H9 (cell line): Measurements from ENCODE around the gene TGM2. TPM values are rescaled to one million over a fixed set of nuclear protein-coding genes. Genes with fewer than 3 reads are reported as not detected.

Experiments
- DNase-seq: peaks from one replicate; pipeline ENCODE4 v3.0.0-alpha.2; 2017
- H2AFZ ChIP-seq: one replicate; pipeline ENCODE4 v1.6.1; 2013; ENCODE audit warnings: mild to moderate bottlenecking, low read length, control low read depth, moderate library complexity
- H2AK5ac ChIP-seq: 2 replicates; pipeline ENCODE4 v1.6.1; 2013; ENCODE audit warnings: low read length, control low read depth, mixed read lengths; ENCODE audit not compliant: insufficient read length
- H2BK120ac ChIP-seq: one replicate; pipeline ENCODE4 v1.6.1; 2013; ENCODE audit warnings: low read depth, mild to moderate bottlenecking, low read length, control low read depth, inconsistent platforms; ENCODE audit not compliant: poor library complexity, severe bottlenecking
- H2BK12ac ChIP-seq: 2 replicates; pipeline ENCODE4 v1.6.1; 2013; ENCODE audit warnings: low read length, control low read depth, mixed read lengths, low read depth; ENCODE audit not compliant: insufficient read length
- H2BK15ac ChIP-seq: 2 replicates; pipeline ENCODE4 v1.6.1; 2013; ENCODE audit warnings: low read depth, low read length, control low read depth
- H2BK20ac ChIP-seq: one replicate; pipeline ENCODE4 v1.6.1; 2013; ENCODE audit warnings: low read depth, mild to moderate bottlenecking, low read length, control low read depth, inconsistent platforms; ENCODE audit not compliant: poor library complexity, severe bottlenecking
- H2BK5ac ChIP-seq: 2 replicates; pipeline ENCODE4 v1.6.1; 2013; ENCODE audit warnings: low read length, control low read depth, mixed read lengths; ENCODE audit not compliant: insufficient read length
- H3K14ac ChIP-seq: 2 replicates; pipeline ENCODE4 v1.6.1; 2013; ENCODE audit warnings: low read length, control low read depth; ENCODE audit not compliant: insufficient read depth
- H3K18ac ChIP-seq: 2 replicates; pipeline ENCODE4 v1.6.1; 2013; ENCODE audit warnings: low read depth, mild to moderate bottlenecking, mixed read lengths, low read length, control low read depth; ENCODE audit not compliant: insufficient read length
- H3K23ac ChIP-seq: 2 replicates; pipeline ENCODE4 v1.6.1; 2013; ENCODE audit warnings: low read length, control low read depth, mixed read lengths, low read depth; ENCODE audit not compliant: insufficient read length
- H3K23me2 ChIP-seq: 2 replicates; pipeline ENCODE4 v1.6.1; 2013; ENCODE audit warnings: low read depth, mild to moderate bottlenecking, mixed read lengths, low read length, control low read depth; ENCODE audit not compliant: insufficient read length, poor library complexity, severe bottlenecking
- H3K27ac ChIP-seq: 2 replicates; pipeline ENCODE4 v1.5.1; 2013; ENCODE audit warnings: low read length, control low read depth, mixed read lengths, low read depth; ENCODE audit not compliant: insufficient read length
- H3K27me3 ChIP-seq: 2 replicates; pipeline ENCODE4 v1.6.1; 2013; ENCODE audit warnings: low read length, control low read depth, inconsistent platforms; ENCODE audit not compliant: insufficient read depth
- H3K4ac ChIP-seq: 2 replicates; pipeline ENCODE4 v1.6.1; 2013; ENCODE audit warnings: low read depth, mild to moderate bottlenecking, control low read depth, inconsistent platforms, low read length, moderate library complexity
- H3K4me1 ChIP-seq: 2 replicates; pipeline ENCODE4 v1.6.1; 2013; ENCODE audit warnings: low read length, control low read depth, inconsistent platforms; ENCODE audit not compliant: insufficient read depth
- H3K4me2 ChIP-seq: 2 replicates; pipeline ENCODE4 v1.6.1; 2013; ENCODE audit warnings: low read length, control low read depth, mixed read lengths; ENCODE audit not compliant: insufficient read length, insufficient read depth
- H3K56ac ChIP-seq: 2 replicates; pipeline ENCODE4 v1.6.1; 2013; ENCODE audit warnings: low read depth, mild to moderate bottlenecking, mixed read lengths, low read length, control low read depth; ENCODE audit not compliant: insufficient read length
- H3K79me1 ChIP-seq: 2 replicates; pipeline ENCODE4 v1.6.1; 2013; ENCODE audit warnings: low read depth, mild to moderate bottlenecking, moderate library complexity, low read length, control low read depth, inconsistent platforms; ENCODE audit not compliant: insufficient read depth, poor library complexity, severe bottlenecking
- H3K79me2 ChIP-seq: 2 replicates; pipeline ENCODE4 v1.6.1; 2013; ENCODE audit warnings: low read length, control low read depth, inconsistent platforms; ENCODE audit not compliant: insufficient read depth
- H3K9ac ChIP-seq: 2 replicates; pipeline ENCODE4 v1.6.1; 2013; ENCODE audit warnings: low read length, control low read depth, mixed read lengths; ENCODE audit not compliant: insufficient read length; ENCODE audit errors: extremely low read depth
- H3K9me3 ChIP-seq: one replicate; pipeline ENCODE4 v1.6.1; 2013; ENCODE audit warnings: low read depth, low read length, inconsistent platforms; ENCODE audit not compliant: control insufficient read depth
- H3T11ph ChIP-seq: one replicate; pipeline ENCODE4 v1.6.1; 2013; ENCODE audit warnings: mild to moderate bottlenecking, low read length, control low read depth, inconsistent platforms
- H4K20me1 ChIP-seq: one replicate; pipeline ENCODE4 v1.6.1; 2013; ENCODE audit not compliant: control insufficient read depth, insufficient read length, insufficient read depth
- H4K5ac ChIP-seq: 2 replicates; pipeline ENCODE4 v1.6.1; 2013; ENCODE audit warnings: low read depth, mild to moderate bottlenecking, mixed read lengths, low read length, control low read depth; ENCODE audit not compliant: insufficient read length
- H4K8ac ChIP-seq: replicated peaks from 2 replicates; pipeline ENCODE4 v1.6.1; 2013; ENCODE audit warnings: low read length, control low read depth, mixed read lengths, low read depth; ENCODE audit not compliant: insufficient read length
- H4K91ac ChIP-seq: 2 replicates; pipeline ENCODE4 v1.6.1; 2013; ENCODE audit warnings: low read depth, mild to moderate bottlenecking, moderate library complexity, mixed read lengths, low read length, control low read depth; ENCODE audit not compliant: insufficient read length
- H3K27ac Mint-ChIP-seq, 3 experiments: 2 replicates in 2 of 3; 3 replicates in 1 of 3; pipeline ENCODE4 v1.8.0; 2020 to 2021; ENCODE audit warnings: mixed read lengths in 3 of 3, mild to moderate bottlenecking in 1 of 3, moderate library complexity in 1 of 3
- H3K27me3 Mint-ChIP-seq: 2 replicates; pipeline ENCODE4 v1.8.0; 2021; ENCODE audit warnings: low read depth, mild to moderate bottlenecking, moderate library complexity, mixed read lengths
- H3K36me3 Mint-ChIP-seq, 3 experiments: 2 replicates in 2 of 3; 3 replicates in 1 of 3; pipeline ENCODE4 v1.8.0; 2020 to 2021; ENCODE audit warnings: low read depth in 3 of 3, mixed read lengths in 3 of 3; ENCODE audit not compliant: insufficient read depth in 1 of 3
- H3K4me1 Mint-ChIP-seq, 2 experiments: 2 replicates each; pipeline ENCODE4 v1.8.0; 2020; ENCODE audit warnings: mixed read lengths in 2 of 2
- H3K4me3 Mint-ChIP-seq, 2 experiments: 2 replicates in 1 of 2; 3 replicates in 1 of 2; pipeline ENCODE4 v1.8.0; 2020 to 2021; ENCODE audit warnings: mild to moderate bottlenecking in 2 of 2, mixed read lengths in 2 of 2, moderate library complexity in 1 of 2
- H3K9me3 Mint-ChIP-seq, 2 experiments: 2 replicates in 1 of 2; 3 replicates in 1 of 2; pipeline ENCODE4 v1.8.0; 2020; ENCODE audit warnings: mild to moderate bottlenecking in 2 of 2, mixed read lengths in 2 of 2, moderate library complexity in 1 of 2
- WGBS: extraction: QIAGEN DNeasy Blood & Tissue Kit; methylation state at CpG from one replicate; pipeline ENCODE4 v1.1.7; 2013; ENCODE audit warnings: missing lambda C conversion rate, low lambda C conversion rate, mixed read lengths; ENCODE audit not compliant: insufficient read length; ENCODE audit errors: extremely low coverage; 5-methylcytosine and 5-hydroxymethylcytosine counted together
- total RNA-seq: library from RNA; stranded (reverse); gene quantifications from 2 replicates; pipeline ENCODE4 v1.2.1, GENCODE V29; 2021
- TF ChIP-seq, protein P1 (sequence below): fragments of 200-600 bp; sonication (generic); conservative IDR thresholded peaks from 3 replicates; pipeline ENCODE4 v1.8.0; 2021; ENCODE audit warnings: antibody characterized with exemption, mild to moderate bottlenecking

TGM2 gene
- total RNA-seq, 1 experiment from 2014 or later: 1.1 TPM

DNA sequence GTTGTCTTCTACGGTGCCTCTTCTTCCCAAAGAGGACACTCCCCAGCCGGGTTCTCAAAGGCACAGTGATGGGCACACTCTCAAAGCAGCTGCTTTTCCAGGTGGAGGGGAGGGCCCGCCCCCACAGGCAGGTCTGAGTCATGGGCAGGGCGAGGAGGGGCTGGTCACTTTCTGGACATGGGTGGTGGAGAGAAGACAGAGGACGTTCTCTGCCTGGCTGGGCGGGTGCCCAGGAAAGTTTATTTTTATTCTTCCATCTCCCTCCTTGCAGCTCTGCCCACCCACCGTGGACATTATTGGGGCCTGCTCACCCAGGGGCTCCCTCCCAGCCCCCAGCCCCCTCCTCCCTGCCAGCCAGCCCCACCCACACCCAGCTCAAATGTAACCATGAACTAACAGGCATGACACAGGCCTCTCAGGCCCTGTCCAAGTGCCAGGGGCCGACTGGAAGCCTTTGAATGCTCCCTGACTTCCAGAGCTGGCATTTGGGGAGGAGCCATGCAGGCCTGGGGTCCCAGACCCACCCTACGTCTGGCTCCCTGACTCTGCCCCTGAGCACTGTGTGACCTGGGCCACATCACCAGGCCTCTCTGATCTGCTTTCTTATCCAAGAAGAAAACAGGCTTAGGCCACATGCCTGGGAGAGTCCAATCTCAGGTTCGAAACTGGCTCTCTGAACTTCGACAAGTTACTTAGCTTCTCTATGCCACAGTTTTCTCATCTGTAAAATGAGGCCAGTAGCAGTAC lies 8.0 kb downstream of the TGM2 start:
- H3K27ac Mint-ChIP-seq: no peak overlapping the region
- no peaks in the 10 kb centered on the region for H3K79me1 ChIP-seq
- no peaks in the 10 kb centered on the region for H3K27me3 Mint-ChIP-seq
- H4K20me1 ChIP-seq: no peaks in the 10 kb centered on the region
- H2BK20ac ChIP-seq: no peak overlapping the region
- no peak overlapping the region for H2BK12ac ChIP-seq
- no peak overlapping the region for H3K9ac ChIP-seq
- H2BK15ac ChIP-seq: no peak overlapping the region
- H2BK5ac ChIP-seq: no peak overlapping the region
- H4K5ac ChIP-seq: no peak overlapping the region
- H3K4me1 ChIP-seq: no peaks in the 10 kb centered on the region
- WGBS: no CpG with 5 or more reads among the region's 11 CpGs
- no peak overlapping the region for H2AK5ac ChIP-seq
- H3K9me3 Mint-ChIP-seq: no peaks in the 10 kb centered on the region
- H2BK120ac ChIP-seq: no peak overlapping the region
- no peak overlapping the region for H3T11ph ChIP-seq
- H4K91ac ChIP-seq: no peak overlapping the region
- no peak overlapping the region for H3K23ac ChIP-seq
- no peak overlapping the region for H3K18ac ChIP-seq
- no peak overlapping the region for H2AFZ ChIP-seq
- H3K4me1 Mint-ChIP-seq: peaks cover 3 to 17% of the 10 kb centered on the region in 2 experiments
- DNase-seq: no peak
- H3K4me3 Mint-ChIP-seq: no peak overlapping the region
- no peak overlapping the region for H3K27ac ChIP-seq
- H3K9me3 ChIP-seq: no peaks in the 10 kb centered on the region
- no peak overlapping the region for H3K56ac ChIP-seq
- no peaks in the 10 kb centered on the region for H3K36me3 Mint-ChIP-seq
- H3K23me2 ChIP-seq: peaks cover 3% of the 10 kb centered on the region
- no peaks in the 10 kb centered on the region for H3K27me3 ChIP-seq
- H4K8ac ChIP-seq: no peak overlapping the region
- H3K14ac ChIP-seq: no peak overlapping the region
- TF ChIP-seq, protein P1, sequence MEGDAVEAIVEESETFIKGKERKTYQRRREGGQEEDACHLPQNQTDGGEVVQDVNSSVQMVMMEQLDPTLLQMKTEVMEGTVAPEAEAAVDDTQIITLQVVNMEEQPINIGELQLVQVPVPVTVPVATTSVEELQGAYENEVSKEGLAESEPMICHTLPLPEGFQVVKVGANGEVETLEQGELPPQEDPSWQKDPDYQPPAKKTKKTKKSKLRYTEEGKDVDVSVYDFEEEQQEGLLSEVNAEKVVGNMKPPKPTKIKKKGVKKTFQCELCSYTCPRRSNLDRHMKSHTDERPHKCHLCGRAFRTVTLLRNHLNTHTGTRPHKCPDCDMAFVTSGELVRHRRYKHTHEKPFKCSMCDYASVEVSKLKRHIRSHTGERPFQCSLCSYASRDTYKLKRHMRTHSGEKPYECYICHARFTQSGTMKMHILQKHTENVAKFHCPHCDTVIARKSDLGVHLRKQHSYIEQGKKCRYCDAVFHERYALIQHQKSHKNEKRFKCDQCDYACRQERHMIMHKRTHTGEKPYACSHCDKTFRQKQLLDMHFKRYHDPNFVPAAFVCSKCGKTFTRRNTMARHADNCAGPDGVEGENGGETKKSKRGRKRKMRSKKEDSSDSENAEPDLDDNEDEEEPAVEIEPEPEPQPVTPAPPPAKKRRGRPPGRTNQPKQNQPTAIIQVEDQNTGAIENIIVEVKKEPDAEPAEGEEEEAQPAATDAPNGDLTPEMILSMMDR: no peak
- no peaks in the 10 kb centered on the region for H3K79me2 ChIP-seq
- no peak overlapping the region for H3K4me2 ChIP-seq
- H3K4ac ChIP-seq: no peak overlapping the region
